H7 (cell line): ENCODE results near the gene CLIC5. TPM values are rescaled to one million over a fixed set of nuclear protein-coding genes. Genes with fewer than 3 reads are reported as not detected.
"Not testable (repeated sequence)": the region's sequence is repeated elsewhere in the genome, so short reads cannot be mapped to it uniquely, and the experiment has no call there.

Source experiments
- DNase-seq: peaks from one replicate; pipeline ENCODE4 v3.0.0; 2012
- H3K27me3 ChIP-seq: 2 replicates; pipeline ENCODE4 v1.6.0; 2011; ENCODE audit warnings: mild to moderate bottlenecking, low read length; ENCODE audit not compliant: control insufficient read depth, insufficient read depth
- H3K36me3 ChIP-seq: replicated peaks from 2 replicates; pipeline ENCODE4 v1.5.1; 2011; ENCODE audit warnings: low read length; ENCODE audit not compliant: control insufficient read depth, insufficient read depth
- H3K4me3 ChIP-seq: 2 replicates; pipeline ENCODE4 v1.5.1; 2011; ENCODE audit warnings: low read depth, mild to moderate bottlenecking, control low read depth, low read length, moderate library complexity; ENCODE audit not compliant: insufficient read depth
- total RNA-seq: library from RNA; depleted of rRNA; stranded (reverse); fragments of >200 nt; shearing (Covaris generic); gene quantifications from 2 replicates; pipeline ENCODE4 v1.2.3, GENCODE V29; 2014

The CLIC5 gene
- total RNA-seq, 1 experiment from 2014 or later, result 0.45 TPM

DNA sequence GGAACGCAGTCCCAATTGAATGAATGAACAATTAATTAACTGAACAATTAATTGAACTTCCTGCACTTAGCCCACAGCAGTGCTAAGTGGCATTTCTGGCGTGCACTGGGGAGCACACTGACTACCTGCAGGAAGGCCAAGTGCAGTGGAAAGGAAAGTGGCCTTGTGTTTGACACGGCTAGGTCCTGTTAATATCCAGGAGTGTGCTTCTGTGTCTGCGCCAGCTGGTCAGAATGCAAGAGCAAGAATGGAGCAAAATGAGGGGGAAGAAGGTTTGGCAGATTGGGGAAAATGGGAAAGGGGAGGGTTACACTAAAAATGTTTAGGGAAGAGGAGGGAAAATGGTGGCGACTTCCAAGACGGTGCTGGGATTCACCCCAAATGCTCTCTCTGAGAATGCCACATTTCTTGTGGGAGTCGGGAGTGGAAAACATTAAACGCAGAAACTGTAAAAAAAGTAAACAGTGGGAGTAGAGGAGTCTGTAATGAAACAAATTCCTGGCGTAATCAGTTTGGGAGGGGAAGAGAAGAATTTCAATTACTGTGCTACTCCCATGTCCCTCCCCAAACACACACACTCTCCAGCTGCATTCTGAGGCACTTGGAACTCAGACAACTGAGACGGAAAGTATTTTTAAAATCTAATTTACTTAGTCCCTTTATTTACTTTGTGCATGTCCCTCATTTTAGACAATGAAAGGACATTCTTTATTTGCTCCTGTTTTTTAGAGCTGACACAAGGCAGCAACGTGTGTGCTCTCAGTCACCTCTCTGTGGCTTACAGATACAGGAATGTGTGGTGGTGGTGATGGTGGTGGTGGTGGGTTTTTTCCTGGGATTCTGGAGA is 64.1 kb downstream of the CLIC5 start:
- DNase-seq, result no peak

DNA sequence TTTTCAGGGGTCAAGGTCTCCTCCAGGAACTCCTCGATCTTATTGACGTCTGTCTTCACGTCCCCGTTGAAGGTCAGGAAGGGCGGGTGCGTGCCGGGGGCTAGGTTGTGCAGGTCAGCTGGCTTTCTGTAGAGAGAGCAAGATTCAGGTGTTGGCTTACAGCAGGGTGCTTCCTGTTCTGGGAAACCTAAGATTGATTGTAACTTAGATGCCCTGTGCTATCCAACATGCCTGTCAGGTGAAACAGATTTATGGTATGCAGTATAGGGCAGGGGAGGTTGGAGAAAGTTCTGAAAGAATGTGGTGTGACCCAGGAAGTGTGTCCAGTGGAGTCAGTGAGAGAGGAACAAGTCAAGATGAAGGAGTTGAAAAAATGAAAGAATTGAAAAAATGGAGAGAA is 66.4 kb downstream of the CLIC5 start:
- Histone ChIP-seq H3K36me3 (no peaks in the 10 kb centered on the region), H3K27me3 (no peaks in the 10 kb centered on the region; the same call in 1 of the 2 replicates), H3K4me3 (no peak overlapping the region)
- no peak for DNase-seq

More for the DNA sequence above, 64.1 kb downstream of the CLIC5 start:
- Histone ChIP-seq H3K36me3 (no peaks in the 10 kb centered on the region), H3K4me3 (no peak overlapping the region), H3K27me3 (no peaks in the 10 kb centered on the region; the same call in 1 of the 2 replicates)

DNA sequence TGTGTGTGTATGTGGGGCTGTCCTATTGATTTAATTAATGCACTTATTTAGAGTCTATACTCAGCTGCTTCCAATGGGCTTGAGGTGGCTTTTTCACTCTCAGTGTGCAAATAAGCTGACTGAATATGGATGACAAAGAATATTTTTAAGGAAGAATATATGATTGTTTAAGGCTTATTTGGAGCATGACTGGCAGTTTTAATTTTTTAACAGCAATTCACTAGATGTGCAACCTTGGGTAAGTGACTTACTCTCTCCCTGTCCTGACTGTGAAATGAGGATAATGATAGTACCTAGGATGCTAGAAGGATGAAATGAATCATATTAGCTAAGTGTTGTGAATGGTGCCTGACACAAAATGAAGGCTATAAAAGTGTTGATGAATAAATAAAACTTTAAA is 67.9 kb downstream of the CLIC5 start:
- Histone ChIP-seq H3K4me3 (no peak overlapping the region), H3K27me3 (no peaks in the 10 kb centered on the region; the same call in 1 of the 2 replicates), H3K36me3 (no peaks in the 10 kb centered on the region)
- DNase-seq, result no peak

DNA sequence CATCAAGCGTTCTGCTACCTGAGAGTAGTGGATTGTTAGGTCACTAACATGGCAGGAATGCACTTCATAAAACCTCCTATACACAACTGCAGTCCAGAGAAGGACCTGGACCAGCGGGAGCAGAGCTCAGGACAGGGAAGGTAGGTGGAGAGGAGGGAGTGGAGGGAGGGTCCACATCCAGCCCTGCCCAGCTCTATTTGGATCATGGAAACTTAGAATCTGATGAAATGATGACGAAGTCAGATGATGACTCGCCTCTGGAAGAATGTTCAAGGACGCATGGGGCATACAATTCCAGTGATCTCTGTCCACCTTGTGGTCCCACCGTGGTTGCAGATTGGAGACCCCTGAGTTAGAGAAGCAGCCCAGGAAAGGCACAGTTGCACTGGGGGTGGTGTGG is 68.8 kb downstream of the CLIC5 start:
- no peaks in the 10 kb centered on the region; the same call in 1 of the 2 replicates for H3K27me3 ChIP-seq
- H3K36me3 ChIP-seq, result no peaks in the 10 kb centered on the region
- no peak for DNase-seq
- no peak overlapping the region for H3K4me3 ChIP-seq

DNA sequence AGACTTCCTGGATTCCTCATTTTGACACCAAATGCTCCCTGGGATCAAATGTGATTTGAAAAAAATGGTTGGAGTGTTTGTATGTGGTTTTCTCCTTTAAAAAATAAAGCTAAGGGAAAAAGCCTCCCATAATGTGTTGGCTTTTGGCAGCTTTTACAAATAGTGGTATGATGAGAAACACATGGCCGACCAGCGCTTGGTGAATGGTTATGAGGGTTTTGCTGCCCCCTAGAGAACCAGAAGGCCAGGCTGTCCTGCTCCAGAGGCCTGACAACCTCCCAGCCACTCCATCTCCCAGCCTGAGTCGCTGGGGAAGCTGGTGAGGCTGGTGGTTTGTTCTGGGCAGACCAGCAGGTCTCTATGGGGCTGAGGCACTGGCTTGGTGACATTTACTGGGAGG is 69.3 kb downstream of the CLIC5 start:
- peak; percentile 43 for DNase-seq
- no peaks in the 10 kb centered on the region for H3K36me3 ChIP-seq
- H3K27me3 ChIP-seq, result no peaks in the 10 kb centered on the region; the same call in 1 of the 2 replicates
- no peak overlapping the region for H3K4me3 ChIP-seq

DNA sequence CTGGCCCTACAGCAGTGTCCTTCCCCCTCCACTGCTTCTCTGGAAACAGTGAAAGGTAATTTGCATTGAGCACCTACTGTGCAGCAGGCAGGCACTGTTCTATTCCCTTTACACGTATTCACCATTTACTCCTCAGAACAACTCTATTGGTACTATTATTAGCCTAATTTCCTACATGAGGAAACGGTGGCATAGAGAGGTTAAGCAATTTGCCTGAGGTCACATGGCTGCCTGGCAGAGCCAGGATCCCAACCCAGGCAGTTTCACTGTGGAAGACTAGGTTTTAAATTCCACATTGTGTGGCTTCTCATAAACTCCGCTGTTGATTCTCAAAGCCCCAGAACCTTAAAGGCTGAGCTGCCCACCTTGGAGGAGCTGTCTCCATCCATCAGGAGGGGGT is 72.7 kb downstream of the CLIC5 start:
- no peaks in the 10 kb centered on the region; the same call in 1 of the 2 replicates for H3K27me3 ChIP-seq
- no peak for DNase-seq

DNA sequence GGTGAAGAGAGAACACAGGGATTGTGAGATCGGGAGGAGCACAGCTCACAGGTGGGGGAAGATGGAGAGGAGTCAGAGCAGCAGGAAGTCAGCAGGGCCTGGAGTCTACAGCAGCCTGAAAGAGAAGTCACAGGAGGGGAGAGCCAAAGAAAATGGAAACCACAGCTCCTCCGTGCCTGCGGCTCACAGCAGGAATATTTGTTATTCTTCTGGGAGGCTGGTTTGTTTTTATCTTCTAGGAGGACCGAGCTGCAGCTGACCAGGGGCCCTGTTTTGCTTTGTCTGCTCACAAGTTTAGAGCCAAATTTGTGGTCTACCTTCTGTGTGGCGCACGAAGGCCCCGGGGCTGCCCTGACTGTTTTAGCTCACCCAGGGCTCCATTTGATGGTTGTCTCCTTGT is 81.8 kb downstream of the CLIC5 start:
- peak; percentile 26 for DNase-seq
- H3K4me3 ChIP-seq, result no peak overlapping the region

More for the DNA sequence above, 72.7 kb downstream of the CLIC5 start:
- no peak overlapping the region for H3K4me3 ChIP-seq
- H3K36me3 ChIP-seq, result no peaks in the 10 kb centered on the region

DNA sequence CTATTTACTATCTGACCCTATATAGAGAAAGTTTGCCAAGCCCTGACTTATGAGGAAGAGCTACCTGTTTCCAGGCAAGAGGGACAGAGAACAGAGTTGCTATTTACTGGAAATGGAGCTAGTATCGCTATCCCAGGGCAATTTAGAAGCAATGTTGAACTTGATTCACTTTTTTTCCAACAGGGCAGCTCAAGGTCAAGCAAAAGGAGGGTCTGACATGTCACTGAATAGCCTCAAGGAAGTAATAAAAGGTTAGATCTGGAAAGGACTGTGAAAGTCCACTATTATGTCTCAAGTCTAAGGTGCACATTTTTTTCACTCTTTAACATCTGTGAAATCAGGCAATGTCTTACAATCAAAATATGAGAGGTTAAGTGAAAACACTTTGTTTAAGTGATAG is 84.4 kb downstream of the CLIC5 start:
- Histone ChIP-seq H3K36me3 (no peaks in the 10 kb centered on the region), H3K27me3 (no peaks in the 10 kb centered on the region), H3K4me3 (no peak overlapping the region)
- no peak for DNase-seq

More for the DNA sequence above, 81.8 kb downstream of the CLIC5 start:
- Histone ChIP-seq H3K27me3 (no peaks in the 10 kb centered on the region), H3K36me3 (no peaks in the 10 kb centered on the region)

DNA sequence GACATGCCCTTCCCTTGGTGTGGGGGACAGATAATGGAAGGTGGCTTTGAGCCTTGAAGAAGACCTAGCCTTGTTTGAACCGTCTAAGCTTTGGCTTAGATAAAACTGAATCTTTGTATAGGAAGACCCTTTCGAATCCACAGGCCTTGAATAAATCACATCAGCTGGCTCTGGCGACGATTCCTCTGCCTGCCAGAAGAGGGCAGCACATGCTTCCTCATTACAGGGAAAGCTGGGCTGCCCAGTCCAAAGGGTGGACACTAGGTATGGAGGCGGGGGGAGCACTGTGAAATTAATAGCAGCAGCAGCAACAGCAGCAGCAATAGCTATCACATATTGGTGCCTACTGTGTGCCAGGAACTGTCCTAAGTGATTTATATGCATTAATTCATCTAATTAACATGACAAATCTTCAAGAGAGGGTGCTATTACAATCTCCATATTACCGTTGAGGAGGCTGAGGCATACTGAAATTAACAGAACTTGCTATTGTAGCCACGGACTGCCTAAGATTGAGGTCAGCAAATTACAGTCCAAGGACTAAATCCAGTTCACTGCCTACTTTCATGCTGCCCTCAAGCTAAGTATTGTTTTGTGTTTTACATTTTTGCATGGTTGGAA is 85.1 kb downstream of the CLIC5 start:
- no peak overlapping the region for H3K4me3 ChIP-seq
- H3K27me3 ChIP-seq, result no peaks in the 10 kb centered on the region
- DNase-seq, result peak; percentile 78
- no peaks in the 10 kb centered on the region for H3K36me3 ChIP-seq

DNA sequence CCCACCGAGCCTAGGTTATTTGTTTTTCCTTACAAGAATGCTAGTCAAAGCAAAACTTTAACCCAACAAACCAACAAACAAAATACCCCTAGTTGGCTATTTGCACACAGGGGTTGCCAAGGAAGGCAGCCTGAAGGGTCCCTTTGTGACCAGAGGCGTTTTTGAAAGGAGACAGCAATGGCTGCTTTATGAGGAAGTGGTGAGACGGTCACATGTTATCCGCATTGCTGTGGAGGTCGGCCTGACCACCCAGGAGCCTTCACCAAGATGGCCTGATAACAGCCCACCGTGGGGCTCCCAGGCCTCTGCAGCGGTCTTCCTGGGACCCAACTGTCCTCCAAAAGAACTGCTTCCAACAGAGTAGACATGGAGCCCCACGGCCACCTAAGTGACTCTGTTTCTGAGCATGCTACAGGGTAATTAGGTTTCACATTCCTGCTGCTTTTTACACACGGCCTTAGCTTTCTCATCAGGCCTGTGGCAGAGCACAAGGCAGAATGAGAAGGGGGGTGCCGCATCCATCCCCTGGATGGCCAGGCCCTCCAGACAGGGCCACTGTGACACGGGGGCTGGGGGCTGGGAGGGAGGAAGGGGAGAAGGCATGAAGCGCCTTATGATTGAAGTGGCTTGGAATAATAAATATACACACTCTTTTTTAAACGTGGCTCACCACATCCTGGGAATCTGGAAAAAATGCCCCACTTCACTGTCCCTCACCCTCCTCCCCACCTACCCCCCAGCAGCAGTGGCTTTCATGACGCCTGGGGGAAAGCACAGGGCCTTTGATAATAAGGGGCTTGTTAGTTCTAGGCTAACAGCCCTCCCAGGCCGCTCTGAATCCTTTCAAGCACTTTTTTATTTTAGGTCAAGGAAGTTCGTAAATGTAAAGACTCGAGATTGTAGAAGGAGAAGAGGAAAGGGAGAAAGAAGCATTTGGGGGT is 86.0 kb downstream of the CLIC5 start:
- Histone ChIP-seq H3K27me3 (no peaks in the 10 kb centered on the region), H3K4me3 (no peak overlapping the region), H3K36me3 (no peaks in the 10 kb centered on the region)
- no peak for DNase-seq

DNA sequence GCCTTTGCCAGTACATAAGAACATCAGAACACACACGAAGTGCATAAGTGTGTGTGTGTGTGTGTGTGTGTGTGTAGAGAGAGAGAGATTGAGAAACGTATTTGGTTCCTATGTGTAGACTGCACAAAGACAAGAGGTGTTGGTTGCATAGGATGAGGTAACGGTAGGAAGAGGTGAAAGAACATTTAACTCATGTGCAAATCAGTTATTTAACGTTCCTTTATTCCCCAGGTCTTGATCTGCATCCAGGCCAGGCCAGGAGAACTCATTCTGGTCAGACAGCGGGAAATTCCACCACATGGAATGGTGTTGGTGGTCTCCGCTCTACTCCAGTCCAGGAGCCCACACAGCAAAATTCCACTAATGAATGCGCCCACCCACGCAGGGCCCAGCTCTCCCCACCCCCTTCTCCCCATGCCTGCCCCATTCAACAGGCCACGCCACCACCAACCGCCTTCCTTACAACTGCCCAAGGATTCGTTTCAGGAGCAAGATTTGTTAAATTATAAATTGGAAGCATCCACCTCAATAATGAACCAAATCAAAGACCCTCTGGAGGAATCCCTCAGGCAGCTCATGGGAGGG is 86.8 kb downstream of the CLIC5 start:
- DNase-seq, result peak; percentile 20
- Histone ChIP-seq H3K27me3 (no peaks in the 10 kb centered on the region), H3K4me3 (no peak overlapping the region), H3K36me3 (no peaks in the 10 kb centered on the region)

DNA sequence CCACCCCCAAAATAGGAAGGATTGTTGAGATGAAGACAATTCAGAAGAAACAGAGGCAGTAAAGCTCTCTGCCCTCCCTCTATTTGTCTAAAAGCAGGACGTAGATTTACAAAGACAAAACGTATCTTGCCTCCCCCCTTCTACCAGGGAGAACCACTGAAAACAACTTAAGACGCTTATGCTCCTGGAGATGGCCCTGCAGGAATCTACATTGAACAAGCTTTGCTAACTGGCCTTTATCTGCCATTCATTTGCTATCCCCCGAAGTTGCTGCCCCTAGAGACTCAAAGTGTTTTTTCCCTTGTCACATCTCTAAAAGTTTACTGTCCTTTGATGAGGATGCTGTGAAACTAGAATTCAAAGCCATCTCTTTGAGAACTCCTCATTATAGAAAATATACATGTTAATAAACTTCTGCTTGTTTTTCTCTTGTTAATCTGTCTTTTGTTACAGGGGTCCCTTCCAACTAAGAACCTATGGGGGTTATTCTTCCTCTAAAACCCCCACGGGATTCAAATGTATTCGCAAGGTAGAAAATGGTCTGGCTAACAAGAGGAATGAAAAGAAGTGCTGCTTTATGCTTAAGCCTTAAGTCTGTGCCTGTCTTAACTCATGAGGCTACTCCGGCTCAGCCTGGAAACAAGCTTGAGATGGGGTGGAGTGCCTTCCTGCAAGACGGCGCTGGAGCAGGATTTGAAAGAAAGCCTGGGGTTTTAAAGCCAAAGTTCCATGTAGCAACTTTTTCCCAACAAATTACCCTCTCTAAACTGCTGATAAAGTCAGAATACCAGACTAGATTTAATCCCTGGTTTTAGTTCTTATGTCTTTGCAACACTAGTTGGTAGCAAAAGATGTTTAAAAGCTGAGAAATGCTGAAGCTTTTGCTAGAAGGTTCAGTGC is 88.0 kb downstream of the CLIC5 start:
- peak; percentile 49 for DNase-seq
- Histone ChIP-seq H3K36me3 (no peaks in the 10 kb centered on the region), H3K4me3 (no peak overlapping the region), H3K27me3 (no peaks in the 10 kb centered on the region)

DNA sequence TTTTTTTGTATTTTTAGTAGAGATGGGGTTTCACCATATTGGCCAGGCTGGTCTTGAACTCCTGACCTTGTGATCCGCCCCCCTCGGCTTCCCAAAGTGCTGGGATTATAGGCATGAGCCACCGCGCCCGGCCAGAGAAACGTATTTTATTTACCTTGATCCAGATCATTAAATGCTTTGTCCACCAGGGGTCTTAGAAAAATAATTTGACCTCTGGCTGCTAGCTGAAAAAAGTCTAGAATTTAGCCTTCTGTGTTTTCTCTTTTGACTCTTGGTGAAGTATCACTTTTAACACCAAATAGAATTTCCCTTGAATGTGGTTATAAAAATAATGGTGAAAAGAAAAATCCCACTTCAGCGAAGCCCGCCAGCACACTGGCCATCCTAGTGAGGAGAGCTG is 89.2 kb downstream of the CLIC5 start:
- H3K27me3 ChIP-seq, DNase-seq, H3K4me3 ChIP-seq, H3K36me3 ChIP-seq: not testable (repeated sequence)
